Common myeloid progenitor, CD34-positive (primary cell): Measurements from ENCODE around the gene TOM1L2.

Source experiments
- CTCF ChIA-PET: fragments of 350-600 bp; sonication (Branson Sonifier 250); formaldehyde crosslinking; loops from one replicate; lab custom pipeline; 2021; ENCODE audit warnings: antibody characterized with exemption; lab: Charles Lee
- POLR2A ChIA-PET: fragments of 350-600 bp; sonication (Branson Sonifier 250); formaldehyde crosslinking; loops from one replicate; lab custom pipeline; 2021; ENCODE audit warnings: antibody characterized with exemption; lab: Charles Lee
- DNase-seq, 3 donors: peaks; one replicate each; pipeline versions ENCODE4 v3.0.0 to v3.0.0-alpha.2; 2013
- H3K27ac ChIP-seq, 2 experiments: 1 replicate in 1 of 2; 2 replicates in 1 of 2; pipeline ENCODE4 v1.7.0; 2013; ENCODE audit warnings: inconsistent platforms in 2 of 2, low read length in 2 of 2, mild to moderate bottlenecking in 2 of 2, low read depth in 1 of 2, moderate library complexity in 1 of 2; ENCODE audit not compliant: severe bottlenecking in 2 of 2, insufficient read depth in 1 of 2, poor library complexity in 1 of 2
- H3K27me3 ChIP-seq, 5 experiments: replicated peaks in 2 of 5; 1 replicate in 3 of 5; 2 replicates in 2 of 5; pipeline versions ENCODE4 v1.6.1 to v1.7.0; 2013; ENCODE audit warnings: low read length in 4 of 5, mild to moderate bottlenecking in 2 of 5, moderate library complexity in 2 of 5, inconsistent platforms in 1 of 5; ENCODE audit not compliant: insufficient read depth in 5 of 5, control insufficient read depth in 4 of 5
- H3K36me3 ChIP-seq, 4 experiments: 1 replicate in 2 of 4; 2 replicates in 2 of 4; pipeline versions ENCODE4 v1.6.1 to v1.7.0; 2013; ENCODE audit warnings: low read length in 3 of 4, control low read depth in 1 of 4, mild to moderate bottlenecking in 1 of 4; ENCODE audit not compliant: control insufficient read depth in 4 of 4, insufficient read depth in 4 of 4
- H3K4me1 ChIP-seq, 4 experiments: 1 replicate in 3 of 4; 2 replicates in 1 of 4; pipeline versions ENCODE4 v1.6.1 to v1.7.1; 2013; ENCODE audit warnings: low read length in 3 of 4, mild to moderate bottlenecking in 3 of 4, control low read depth in 1 of 4, inconsistent platforms in 1 of 4, moderate library complexity in 1 of 4; ENCODE audit not compliant: control insufficient read depth in 4 of 4, insufficient read depth in 4 of 4; ENCODE audit errors: control extremely low read depth in 1 of 4
- H3K4me3 ChIP-seq, 7 experiments: 1 replicate in 4 of 7; 2 replicates in 3 of 7; pipeline versions ENCODE4 v1.5.1 to v1.7.0; 2013; ENCODE audit warnings: mild to moderate bottlenecking in 7 of 7, low read length in 6 of 7, moderate library complexity in 6 of 7, inconsistent platforms in 2 of 7, low read depth in 2 of 7, control low read depth in 1 of 7; ENCODE audit not compliant: insufficient read depth in 4 of 7, control insufficient read depth in 1 of 7; ENCODE audit errors: extremely low read depth in 1 of 7
- H3K9me3 ChIP-seq, 5 experiments: 1 replicate in 4 of 5; 2 replicates in 1 of 5; pipeline versions ENCODE4 v1.6.1 to v1.7.1; 2013; ENCODE audit warnings: low read length in 4 of 5, mild to moderate bottlenecking in 2 of 5, inconsistent platforms in 1 of 5, low read depth in 1 of 5, moderate library complexity in 1 of 5; ENCODE audit not compliant: control insufficient read depth in 4 of 5, insufficient read depth in 2 of 5; ENCODE audit errors: control extremely low read depth in 1 of 5
- WGBS: methylation state at CpG from one replicate; pipeline ENCODE4 v1.1.5; 2013; ENCODE audit not compliant: insufficient coverage; 5-methylcytosine and 5-hydroxymethylcytosine counted together

The TOM1L2 gene

GRCh38 chr17:17819561-17819995 lies 152.6 kb downstream of the TOM1L2 start:
- no peaks in the 10 kb centered on the region for H3K27me3 ChIP-seq
- no peaks in the 10 kb centered on the region for H3K9me3 ChIP-seq
- CTCF ChIA-PET = interaction anchor here (1.2 to 21.2 kb wide), 7 partner anchors 7 to 39 kb away, joined by 3 to 295 read pairs (median 6); partner anchors contain the start of gene SREBF1
- H3K4me1 ChIP-seq = peaks cover 6 to 52% (median 27%) of the 10 kb centered on the region in 4 experiments
- H3K27ac ChIP-seq = no peak overlapping the region
- peak; percentile 49 to 77 (median 74) for DNase-seq
- H3K4me3 ChIP-seq = no peak overlapping the region
- H3K36me3 ChIP-seq = peaks cover 8 to 64% (median 40%) of the 10 kb centered on the region in 4 experiments
- 87% methylated on average over 7 of the region's 12 CpGs for WGBS
- POLR2A ChIA-PET = interaction anchor here (2.3 kb wide), 1 partner anchor 17 kb away, joined by 10 read pairs; the partner anchor contains the start of gene SREBF1

GRCh38 chr17:17819111-17819510 lies 153.1 kb downstream of the TOM1L2 start:
- no peak overlapping the region for H3K27ac ChIP-seq
- no peak overlapping the region for H3K4me3 ChIP-seq
- peaks cover 6 to 48% (median 22%) of the 10 kb centered on the region in 4 experiments for H3K4me1 ChIP-seq
- no peaks in the 10 kb centered on the region for H3K9me3 ChIP-seq
- POLR2A ChIA-PET = interaction anchor here (2.3 kb wide), 1 partner anchor 18 kb away, joined by 10 read pairs; the partner anchor contains the start of gene SREBF1
- peaks cover 8 to 69% (median 43%) of the 10 kb centered on the region in 4 experiments for H3K36me3 ChIP-seq
- no peaks in the 10 kb centered on the region for H3K27me3 ChIP-seq
- WGBS = 94% methylated on average over 4 of the region's 12 CpGs
- no peak for DNase-seq
- CTCF ChIA-PET = interaction anchor here (1.6 to 21.2 kb wide), 3 partner anchors 10 to 39 kb away, joined by 5 to 295 read pairs (median 6); no protein-coding TSS in a partner anchor

- Histone ChIP-seq H3K4me1 (peaks cover 3 to 41% (median 15%) of the 10 kb centered on the region in 4 experiments), H3K27ac (no peak overlapping the region), H3K4me3 (no peak overlapping the region), H3K9me3 (no peaks in the 10 kb centered on the region), H3K36me3 (peaks cover 8 to 79% (median 48%) of the 10 kb centered on the region in 4 experiments), H3K27me3 (no peaks in the 10 kb centered on the region)
- 87% methylated on average over 10 of the region's 10 CpGs for WGBS
- no peak for DNase-seq
- CTCF ChIA-PET = interaction anchor here (0.8 to 21.2 kb wide), 3 partner anchors 15 to 40 kb away, joined by 3 to 295 read pairs (median 6); no protein-coding TSS in a partner anchor
- POLR2A ChIA-PET = no interaction called here
Measured at GRCh38 chr17:17818088-17818526, 154.1 kb downstream of the TOM1L2 start.

- peaks cover 8 to 85% (median 53%) of the 10 kb centered on the region in 4 experiments for H3K36me3 ChIP-seq
- no peak overlapping the region for H3K27ac ChIP-seq
- no peaks in the 10 kb centered on the region for H3K9me3 ChIP-seq
- no peaks in the 10 kb centered on the region for H3K27me3 ChIP-seq
- CTCF ChIA-PET = interaction anchor here (0.8 to 21.2 kb wide), 4 partner anchors 9 to 41 kb away, joined by 3 to 295 read pairs (median 6); no protein-coding TSS in a partner anchor
- WGBS = 95% methylated on average over 9 of the region's 10 CpGs
- POLR2A ChIA-PET = no interaction called here
- no peak overlapping the region for H3K4me3 ChIP-seq
- peaks cover 0 to 35% (median 9%) of the 10 kb centered on the region in 4 experiments for H3K4me1 ChIP-seq
- no peak for DNase-seq
Measured at GRCh38 chr17:17817552-17817947, 154.7 kb downstream of the TOM1L2 start.

GRCh38 chr17:17816831-17817551 lies 155.2 kb downstream of the TOM1L2 start:
- 95% methylated on average over 23 of the region's 24 CpGs for WGBS
- Histone ChIP-seq H3K27ac (no peak overlapping the region), H3K4me1 (peaks cover 0 to 34% (median 5%) of the 10 kb centered on the region in 4 experiments), H3K9me3 (no peaks in the 10 kb centered on the region), H3K36me3 (peaks cover 8 to 88% (median 53%) of the 10 kb centered on the region in 4 experiments), H3K4me3 (no peak overlapping the region), H3K27me3 (no peaks in the 10 kb centered on the region)
- ChIA-PET POLR2A (interaction anchor here (0.6 kb wide), 1 partner anchor 136 kb away, joined by 3 read pairs; the partner anchor contains the start of gene RAI1), CTCF (interaction anchor here (2.0 to 21.2 kb wide), 2 partner anchors 9 to 41 kb away, joined by 6 to 295 read pairs; no protein-coding TSS in a partner anchor)
- DNase-seq = no peak

- POLR2A ChIA-PET = interaction anchor here (0.6 kb wide), 1 partner anchor 135 kb away, joined by 3 read pairs; the partner anchor contains the start of gene RAI1
- CTCF ChIA-PET = interaction anchor here (2.0 to 21.2 kb wide), 2 partner anchors 10 to 42 kb away, joined by 6 to 295 read pairs; no protein-coding TSS in a partner anchor
- peaks cover 8 to 89% (median 53%) of the 10 kb centered on the region in 4 experiments for H3K36me3 ChIP-seq
- peaks cover 0 to 33% (median 7%) of the 10 kb centered on the region in 4 experiments for H3K4me1 ChIP-seq
- no peaks in the 10 kb centered on the region for H3K27me3 ChIP-seq
- 92% methylated on average over 20 of the region's 22 CpGs for WGBS
- H3K4me3 ChIP-seq = no peak overlapping the region
- DNase-seq = no peak
- no peaks in the 10 kb centered on the region for H3K9me3 ChIP-seq
- no peak overlapping the region for H3K27ac ChIP-seq
Measured at GRCh38 chr17:17816240-17816814, 155.9 kb downstream of the TOM1L2 start.
